ENCODE data around the gene CEP131.

DNA sequence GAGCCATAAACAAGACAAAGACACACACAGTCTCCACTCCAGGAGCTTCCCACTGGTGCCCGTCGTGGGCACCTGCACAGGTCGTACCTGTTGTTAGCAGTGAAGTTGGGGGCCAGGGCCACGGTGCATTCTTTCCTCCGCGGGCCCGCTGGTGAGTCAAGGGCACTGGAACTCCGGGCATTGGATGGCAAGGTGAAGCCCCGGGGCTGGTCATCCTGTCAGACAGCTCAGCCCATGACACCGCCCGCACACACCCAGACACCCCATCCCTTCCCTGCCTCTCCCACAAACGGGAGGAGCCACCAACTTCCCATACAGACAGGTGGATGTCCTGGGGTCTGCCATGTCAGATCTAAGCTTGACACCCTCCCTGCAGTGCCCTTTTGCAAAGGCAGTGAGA is 16.1 kb downstream of the CEP131 start:
- TF ChIP-seq EP300 (IDR thresholded peaks at IDR 0.05) (no peak), POLR2A (IDR thresholded peaks at IDR 0.05) (no peak), POLR2AphosphoS5 (IDR thresholded peaks at IDR 0.05) (no peak)
- TF ChIP-seq, protein P1, sequence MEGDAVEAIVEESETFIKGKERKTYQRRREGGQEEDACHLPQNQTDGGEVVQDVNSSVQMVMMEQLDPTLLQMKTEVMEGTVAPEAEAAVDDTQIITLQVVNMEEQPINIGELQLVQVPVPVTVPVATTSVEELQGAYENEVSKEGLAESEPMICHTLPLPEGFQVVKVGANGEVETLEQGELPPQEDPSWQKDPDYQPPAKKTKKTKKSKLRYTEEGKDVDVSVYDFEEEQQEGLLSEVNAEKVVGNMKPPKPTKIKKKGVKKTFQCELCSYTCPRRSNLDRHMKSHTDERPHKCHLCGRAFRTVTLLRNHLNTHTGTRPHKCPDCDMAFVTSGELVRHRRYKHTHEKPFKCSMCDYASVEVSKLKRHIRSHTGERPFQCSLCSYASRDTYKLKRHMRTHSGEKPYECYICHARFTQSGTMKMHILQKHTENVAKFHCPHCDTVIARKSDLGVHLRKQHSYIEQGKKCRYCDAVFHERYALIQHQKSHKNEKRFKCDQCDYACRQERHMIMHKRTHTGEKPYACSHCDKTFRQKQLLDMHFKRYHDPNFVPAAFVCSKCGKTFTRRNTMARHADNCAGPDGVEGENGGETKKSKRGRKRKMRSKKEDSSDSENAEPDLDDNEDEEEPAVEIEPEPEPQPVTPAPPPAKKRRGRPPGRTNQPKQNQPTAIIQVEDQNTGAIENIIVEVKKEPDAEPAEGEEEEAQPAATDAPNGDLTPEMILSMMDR (IDR thresholded peaks at IDR 0.05): no peak
